SU-DHL-6 (cell line): ENCODE results near the gene TIGD1.

Source experiments
- CTCF ChIP-seq: fragments of 200-600 bp; sonication (generic); IDR thresholded peaks from one replicate; pipeline ENCODE4 v1.5.1; 2017; ENCODE audit warnings: antibody characterized with exemption, mild to moderate bottlenecking, low read length, moderate library complexity; ENCODE audit not compliant: insufficient read depth, poor library complexity, severe bottlenecking
- EZH2phosphoT487 ChIP-seq: fragments of 200-600 bp; sonication (generic), shearing (Covaris generic); conservative IDR thresholded peaks from 2 replicates; pipeline ENCODE4 v1.6.1; 2018; ENCODE audit warnings: mild to moderate bottlenecking, antibody characterized with exemption, low read length, moderate library complexity, mixed read lengths

- TF ChIP-seq CTCF: no peak
- TF ChIP-seq EZH2phosphoT487: no peak
Observed at GRCh38 chr2:232551776-232552175, 1.4 kb upstream of the TIGD1 start.
